ENCODE results near the gene PCDH9. TPM values are rescaled to one million over a fixed set of nuclear protein-coding genes. Genes with fewer than 3 reads are reported as not detected.

Gene PCDH9
- total and polyA plus RNA-seq, 2 of the 4 experiments (the other 2 are of a cell fraction): 2.2 to 10.2 TPM

- POLR2A ChIA-PET (ENCODE audit: unreplicated experiment): no interaction called here
Measured at GRCh38 chr13:67078062-67078461, 152.1 kb downstream of the PCDH9 start.

More at GRCh38 chr13:67078062-67078461, 152.1 kb downstream of the PCDH9 start:
- Histone ChIP-seq H4K8ac (ENCODE audit: low read depth in 2 of 2, low read length in 2 of 2) (no peak overlapping the region), H2BK5ac (ENCODE audit: low read depth, low read length, poor library complexity, severe bottlenecking) (no peak overlapping the region), H3K4ac (ENCODE audit: low read depth, low read length) (no peak overlapping the region), H4K91ac (ENCODE audit: insufficient read depth, low read depth, low read length) (no peak overlapping the region), H3K4me2 (ENCODE audit: low read depth, low read length) (no peak overlapping the region), H3K36me3 (ENCODE audit: control insufficient read depth, insufficient read depth, low read length) (no peaks in the 10 kb centered on the region), H4K20me1 (ENCODE audit: insufficient read depth, low read length) (no peaks in the 10 kb centered on the region), H2BK120ac (ENCODE audit: low read depth, low read length) (no peak overlapping the region), H3K56ac (ENCODE audit: extremely low read depth, insufficient read depth, low read length) (no peak overlapping the region), H2BK15ac (ENCODE audit: low read depth, low read length) (no peak overlapping the region), H3K9ac (ENCODE audit: low read depth, low read length) (no peak overlapping the region), H3K79me1 (ENCODE audit: low read depth in 1 of 2, low read length in 2 of 2) (no peaks in the 10 kb centered on the region), H3K27ac (ENCODE audit: insufficient read depth, low read length) (no peak overlapping the region), H3K4me3 (ENCODE audit: insufficient read depth, low read depth, low read length) (no peak overlapping the region), H3K27me3 (ENCODE audit: control insufficient read depth, insufficient read depth, low read length) (no peaks in the 10 kb centered on the region), H3K9me3 (ENCODE audit: control insufficient read depth, insufficient read depth, low read length) (no peaks in the 10 kb centered on the region), H4K5ac (ENCODE audit: low read depth, low read length) (no peak overlapping the region), H3K4me1 (ENCODE audit: control insufficient read depth, insufficient read depth, low read length) (no peaks in the 10 kb centered on the region), H3K14ac (replicated peaks; ENCODE audit: low read depth, low read length) (no peak overlapping the region), H3K18ac (ENCODE audit: low read depth, low read length) (no peak overlapping the region), H2AFZ (replicated peaks; ENCODE audit: low read length, poor library complexity) (no peak overlapping the region), H2AK5ac (ENCODE audit: low read depth, low read length) (no peak overlapping the region), H2AK9ac (replicated peaks; ENCODE audit: low read depth, low read length, poor library complexity) (no peak overlapping the region), H2BK20ac (ENCODE audit: low read depth, low read length) (no peak overlapping the region), H3K9me1 (ENCODE audit: insufficient read depth, low read length) (no peaks in the 10 kb centered on the region), H3K23ac (ENCODE audit: low read depth, low read length) (no peak overlapping the region)
- no TSS peak for BruUV-seq (replicated peaks)
- TF ChIP-seq MAZ (IDR thresholded peaks at IDR 0.05; ENCODE audit: borderline replicate concordance, low read depth, low read length) (no peak), SMC3 (IDR thresholded peaks at IDR 0.05; ENCODE audit: low read depth, low read length) (no peak), CTCF (conservative IDR thresholded peaks at IDR 0.05; ENCODE audit: low read depth, low read length) (no peak), ELK1 (IDR thresholded peaks at IDR 0.05; ENCODE audit: borderline replicate concordance, low read depth, low read length) (no peak), MXI1 (IDR thresholded peaks at IDR 0.05; ENCODE audit: borderline replicate concordance, low read depth, low read length) (no peak), USF2 (IDR thresholded peaks at IDR 0.05; ENCODE audit: low read depth, low read length) (no peak), MAFK (IDR thresholded peaks at IDR 0.05; ENCODE audit: low read depth, low read length) (no peak), RFX5 (IDR thresholded peaks at IDR 0.05; ENCODE audit: low read depth, low read length) (no peak), RAD21 (IDR thresholded peaks at IDR 0.05; ENCODE audit: low read length) (no peak), NFE2L2 (IDR thresholded peaks at IDR 0.05; ENCODE audit: low read depth, low read length) (no peak), CEBPB (IDR thresholded peaks at IDR 0.05; ENCODE audit: low read depth, low read length) (no peak), BHLHE40 (IDR thresholded peaks at IDR 0.05; ENCODE audit: low read depth, low read length) (no peak), FOS (IDR thresholded peaks at IDR 0.05; ENCODE audit: low read depth, low read length) (no peak), RCOR1 (IDR thresholded peaks at IDR 0.05; ENCODE audit: insufficient replicate concordance, low read length) (no peak), CHD1 (IDR thresholded peaks at IDR 0.05; ENCODE audit: low read depth, low read length) (no peak)
- ATAC-seq (ENCODE audit: low read depth) (no peak), DNase-seq (no peak)
- WGBS, 2 experiments (ENCODE audit: extremely low coverage in 2 of 2, insufficient read length in 1 of 2): 100% methylated on average over 5 of the region's 5 CpGs; no CpG with 5 or more reads in 1 of the 2 experiments
- intact Hi-C loops (cut with micrococcal nuclease): no loop called here
- CTCF ChIA-PET: no interaction called here
- dilution Hi-C loops (cut with HindIII; ENCODE audit: low sequenced_read_pairs, unreplicated experiment): no loop called here
- in situ Hi-C loops (cut with MboI; ENCODE audit: low sequenced_read_pairs): no loop called here

All from IMR-90 (cell line).